H1 (cell line): ENCODE measurements around the gene FGGY. TPM values are rescaled to one million over a fixed set of nuclear protein-coding genes. Genes with fewer than 3 reads are reported as not detected.

ENCODE experiments used
- CTCF ChIA-PET: fragments of 300-600 bp; sonication (Branson Sonifier 250); formaldehyde crosslinking; loops from one replicate; lab custom pipeline; 2021; ENCODE audit not compliant: partially characterized antibody; lab: Charles Lee
- POLR2A ChIA-PET: fragments of 300-600 bp; sonication (Branson Sonifier 250); formaldehyde crosslinking; loops from one replicate; lab custom pipeline; 2021; ENCODE audit warnings: inconsistent platforms; ENCODE audit not compliant: partially characterized antibody; lab: Charles Lee
- DNase-seq, 2 experiments: peaks; one replicate each; pipeline versions ENCODE4 v3.0.0 to v3.0.0-alpha.2; 2010 to 2022; ENCODE audit warnings: low spot score in 2 of 2, low read depth in 1 of 2, mixed read lengths in 1 of 2
- FAIRE-seq: peaks from 2 replicates; lab custom pipeline; 2011; peaks lifted over from hg19 to GRCh38; lab: Jason Lieb, UNC
- H2AFZ ChIP-seq: 2 replicates; pipeline ENCODE4 v1.8.1; 2012; ENCODE audit warnings: low read length, inconsistent platforms
- H2AK5ac ChIP-seq: 2 replicates; pipeline ENCODE4 v1.6.1; 2013; ENCODE audit warnings: low read depth, low read length
- H2BK120ac ChIP-seq: replicated peaks from 2 replicates; pipeline ENCODE3; 2013; ENCODE audit warnings: low read depth, low read length, inconsistent platforms
- H2BK12ac ChIP-seq: 2 replicates; pipeline ENCODE4 v1.6.1; 2013; ENCODE audit warnings: low read depth, low read length
- H2BK15ac ChIP-seq: 2 replicates; pipeline ENCODE4 v1.6.1; 2013; ENCODE audit warnings: low read length
- H2BK20ac ChIP-seq: 2 replicates; pipeline ENCODE4 v1.6.1; 2013; ENCODE audit warnings: low read length
- H2BK5ac ChIP-seq: 2 replicates; pipeline ENCODE4 v1.6.1; 2013; ENCODE audit warnings: low read depth, low read length
- H3K14ac ChIP-seq: 2 replicates; pipeline ENCODE4 v1.6.1; 2013; ENCODE audit warnings: inconsistent platforms; ENCODE audit not compliant: insufficient read length
- H3K18ac ChIP-seq: 2 replicates; pipeline ENCODE4 v1.6.1; 2013; ENCODE audit warnings: low read length; ENCODE audit errors: extremely low read depth
- H3K23ac ChIP-seq: 2 replicates; pipeline ENCODE4 v1.6.1; 2013; ENCODE audit warnings: inconsistent platforms; ENCODE audit not compliant: insufficient read length
- H3K23me2 ChIP-seq: 2 replicates; pipeline ENCODE4 v1.6.1; 2013; ENCODE audit warnings: low read depth, low read length
- H3K27ac ChIP-seq: 2 replicates; pipeline ENCODE4 v1.6.1; 2011; ENCODE audit warnings: low read depth, low read length, inconsistent platforms
- H3K27me3 ChIP-seq, 4 experiments: replicated peaks in 1 of 4; 1 replicate in 1 of 4; 2 replicates in 3 of 4; pipeline versions ENCODE4 v1.6.1 to v1.8.1; 2011 to 2013; ENCODE audit warnings: low read length in 3 of 4, mild to moderate bottlenecking in 3 of 4, inconsistent platforms in 2 of 4, mixed read lengths in 2 of 4, moderate library complexity in 1 of 4; ENCODE audit not compliant: control insufficient read depth in 3 of 4, insufficient read depth in 3 of 4; ENCODE audit errors: extremely low read depth in 1 of 4
- H3K36me3 ChIP-seq, 4 experiments: 2 replicates each; pipeline versions ENCODE4 v1.6.1 to v1.8.1; 2011 to 2013; ENCODE audit warnings: mild to moderate bottlenecking in 4 of 4, low read length in 3 of 4, moderate library complexity in 2 of 4, control low read depth in 1 of 4, inconsistent platforms in 1 of 4; ENCODE audit not compliant: insufficient read depth in 4 of 4, control insufficient read depth in 2 of 4
- H3K4ac ChIP-seq: replicated peaks from 2 replicates; pipeline ENCODE3; 2013; ENCODE audit warnings: low read length, low read depth, mixed read lengths, inconsistent platforms; ENCODE audit not compliant: insufficient read length
- H3K4me1 ChIP-seq, 4 experiments: replicated peaks in 1 of 4; 1 replicate in 1 of 4; 2 replicates in 3 of 4; pipeline versions ENCODE4 v1.6.1 to v1.8.1; 2011 to 2013; ENCODE audit warnings: low read length in 3 of 4, inconsistent platforms in 2 of 4, mixed read lengths in 1 of 4; ENCODE audit not compliant: insufficient read depth in 4 of 4, control insufficient read depth in 3 of 4
- H3K4me2 ChIP-seq, 2 experiments: 2 replicates each; pipeline versions ENCODE4 v1.6.1 to v1.8.1; 2011 to 2013; ENCODE audit warnings: low read depth in 2 of 2, low read length in 2 of 2, control low read depth in 1 of 2, inconsistent platforms in 1 of 2, mild to moderate bottlenecking in 1 of 2; ENCODE audit not compliant: insufficient read depth in 1 of 2
- H3K4me3 ChIP-seq, 4 experiments: fragments of 200-600, 300-600 bp in 1 of 4; sonication (generic), shearing (Covaris generic), sonication (Bioruptor Twin) in 1 of 4; 2 replicates each; pipeline versions ENCODE4 v1.5.1 to v1.8.1; 2011 to 2016; ENCODE audit warnings: low read length in 4 of 4, low read depth in 3 of 4, control low read depth in 2 of 4, inconsistent platforms in 2 of 4, mild to moderate bottlenecking in 2 of 4, mixed read lengths in 1 of 4, moderate library complexity in 1 of 4; ENCODE audit not compliant: insufficient read depth in 2 of 4; ENCODE audit errors: extremely low read depth in 1 of 4
- H3K56ac ChIP-seq: replicated peaks from 2 replicates; pipeline ENCODE3; 2013; ENCODE audit warnings: low read depth, mild to moderate bottlenecking, mixed read lengths, low read length, inconsistent platforms; ENCODE audit not compliant: insufficient read length
- H3K79me1 ChIP-seq: 2 replicates; pipeline ENCODE4 v1.6.1; 2013; ENCODE audit warnings: low read depth, low read length, control low read depth
- H3K79me2 ChIP-seq, 2 experiments: 2 replicates each; pipeline versions ENCODE4 v1.6.1 to v1.8.1; 2012 to 2013; ENCODE audit warnings: low read length in 2 of 2, mild to moderate bottlenecking in 2 of 2, inconsistent platforms in 1 of 2; ENCODE audit not compliant: insufficient read depth in 2 of 2, control insufficient read depth in 1 of 2
- H3K9ac ChIP-seq, 4 experiments: replicated peaks in 1 of 4; 1 replicate in 1 of 4; 2 replicates in 3 of 4; pipeline versions ENCODE4 v1.6.1 to v1.8.1; 2011 to 2013; ENCODE audit warnings: low read depth in 3 of 4, low read length in 3 of 4, control low read depth in 2 of 4, mild to moderate bottlenecking in 2 of 4, moderate library complexity in 2 of 4, inconsistent platforms in 1 of 4; ENCODE audit errors: extremely low read depth in 1 of 4
- H3K9me3 ChIP-seq, 2 experiments: 2 replicates each; pipeline versions ENCODE4 v1.6.1 to v1.8.1; 2012 to 2013; ENCODE audit warnings: mild to moderate bottlenecking in 2 of 2, moderate library complexity in 2 of 2, control low read depth in 1 of 2, inconsistent platforms in 1 of 2, low read depth in 1 of 2, low read length in 1 of 2, mixed read lengths in 1 of 2; ENCODE audit not compliant: insufficient read depth in 2 of 2
- H4K20me1 ChIP-seq, 2 experiments: replicated peaks in 1 of 2; 2 replicates each; pipeline versions ENCODE3 to v1.8.1; 2011 to 2013; ENCODE audit warnings: inconsistent platforms in 2 of 2, low read length in 2 of 2, mild to moderate bottlenecking in 1 of 2; ENCODE audit not compliant: insufficient read depth in 2 of 2, control insufficient read depth in 1 of 2
- H4K5ac ChIP-seq: 2 replicates; pipeline ENCODE4 v1.6.1; 2013; ENCODE audit warnings: low read length, low read depth, mixed read lengths, inconsistent platforms; ENCODE audit not compliant: insufficient read length
- H4K8ac ChIP-seq: 2 replicates; pipeline ENCODE4 v1.8.0; 2013; ENCODE audit warnings: mild to moderate bottlenecking, moderate library complexity, low read length, inconsistent platforms; ENCODE audit not compliant: insufficient read depth; ENCODE audit errors: extremely low read depth
- H4K91ac ChIP-seq: replicated peaks from 2 replicates; pipeline ENCODE3; 2013; ENCODE audit warnings: low read length, mixed read lengths, inconsistent platforms; ENCODE audit not compliant: insufficient read length
- EGR1 ChIP-seq: IDR thresholded peaks from 2 replicates; pipeline ENCODE4 v1.6.1; 2011; ENCODE audit warnings: low read depth, low read length, borderline replicate concordance
- EZH2 ChIP-seq: fragments of 200-600 bp; sonication (generic); IDR thresholded peaks from 2 replicates; pipeline ENCODE4 v1.7.1; 2012; ENCODE audit warnings: low read depth, mild to moderate bottlenecking, moderate library complexity, low read length, inconsistent platforms; ENCODE audit not compliant: severe bottlenecking
- GTF2F1 ChIP-seq: IDR thresholded peaks from 2 replicates; pipeline ENCODE4 v1.6.1; 2012; ENCODE audit warnings: low read depth, low read length, improper control_type of control experiment, borderline replicate concordance
- NRF1 ChIP-seq: IDR thresholded peaks from 2 replicates; pipeline ENCODE4 v1.6.1; 2011; ENCODE audit warnings: mild to moderate bottlenecking, low read depth, low read length, improper control_type of control experiment
- PHF8 ChIP-seq: fragments of 200-600 bp; sonication (generic); conservative IDR thresholded peaks from 2 replicates; pipeline ENCODE4 v1.7.1; 2012; ENCODE audit warnings: low read depth, mild to moderate bottlenecking, inconsistent platforms, low read length, moderate library complexity
- TCF12 ChIP-seq: IDR thresholded peaks from 2 replicates; pipeline ENCODE4 v1.6.1; 2011; ENCODE audit warnings: low read depth, mild to moderate bottlenecking, low read length
- ZNF274 ChIP-seq: IDR thresholded peaks from 2 replicates; pipeline ENCODE4 v1.7.0; 2012; ENCODE audit warnings: low read length, borderline replicate concordance; ENCODE audit errors: extremely low read depth
- WGBS, 2 experiments: shearing (Covaris generic) in 1 of 2; methylation state at CpG; one replicate each; pipeline versions ENCODE4 v1.1.6 to v1.1.7; 2013 to 2015; ENCODE audit warnings: low lambda C conversion rate in 2 of 2, mixed read lengths in 2 of 2, inconsistent platforms in 1 of 2, low coverage in 1 of 2, missing lambda C conversion rate in 1 of 2; ENCODE audit not compliant: insufficient replicate concordance in 2 of 2, insufficient coverage in 1 of 2, insufficient read length in 1 of 2; ENCODE audit errors: extremely low coverage in 1 of 2, missing lambda C conversion rate in 1 of 2; 5-methylcytosine and 5-hydroxymethylcytosine counted together
- polyA plus RNA-seq, 7 experiments: library from polyadenylated mRNA; depleted of rRNA in 3 of 7; stranded (reverse) in 5 of 7; unstranded in 2 of 7; fragments of >200 nt in 5 of 7; fragments of 200-250 nt in 2 of 7; gene quantifications; 1 replicate in 5 of 7; 2 replicates in 1 of 7; 4 replicates in 1 of 7; pipeline versions ENCODE4 v1.2.1 to v1.2.3, GENCODE V29; 2011 to 2013; ENCODE audit warnings: missing spikeins in 2 of 7, mixed read lengths in 2 of 7
- total RNA-seq: library from RNA; stranded (reverse); fragmentation: NEBNext Ultra II Directional; extraction: Animal tissue kit (Norgen Biotek cat#: 25700); gene quantifications from 2 replicates; pipeline ENCODE4 v1.2.1, GENCODE V29; 2021
- TF ChIP-seq, protein P1 (sequence below), 3 experiments: IDR thresholded peaks; 1 replicate in 2 of 3; 2 replicates in 1 of 3; pipeline versions ENCODE4 v1.5.1 to v1.6.1; 2011; ENCODE audit warnings: low read length in 3 of 3, mild to moderate bottlenecking in 3 of 3, inconsistent platforms in 2 of 3, low read depth in 1 of 3, moderate library complexity in 1 of 3; ENCODE audit not compliant: insufficient read depth in 1 of 3; ENCODE audit errors: control extremely low read depth in 1 of 3
- TF ChIP-seq, protein P2 (sequence below): IDR thresholded peaks from 2 replicates; pipeline ENCODE4 v1.6.1; 2011; ENCODE audit warnings: low read depth, mild to moderate bottlenecking, low read length; ENCODE audit not compliant: insufficient read depth

Gene FGGY
- total and polyA plus RNA-seq, 2 of the 8 experiments (the other 6 are each of a cell fraction or from before 2014, with no cell fraction given) = 10.3 to 12.5 TPM

DNA sequence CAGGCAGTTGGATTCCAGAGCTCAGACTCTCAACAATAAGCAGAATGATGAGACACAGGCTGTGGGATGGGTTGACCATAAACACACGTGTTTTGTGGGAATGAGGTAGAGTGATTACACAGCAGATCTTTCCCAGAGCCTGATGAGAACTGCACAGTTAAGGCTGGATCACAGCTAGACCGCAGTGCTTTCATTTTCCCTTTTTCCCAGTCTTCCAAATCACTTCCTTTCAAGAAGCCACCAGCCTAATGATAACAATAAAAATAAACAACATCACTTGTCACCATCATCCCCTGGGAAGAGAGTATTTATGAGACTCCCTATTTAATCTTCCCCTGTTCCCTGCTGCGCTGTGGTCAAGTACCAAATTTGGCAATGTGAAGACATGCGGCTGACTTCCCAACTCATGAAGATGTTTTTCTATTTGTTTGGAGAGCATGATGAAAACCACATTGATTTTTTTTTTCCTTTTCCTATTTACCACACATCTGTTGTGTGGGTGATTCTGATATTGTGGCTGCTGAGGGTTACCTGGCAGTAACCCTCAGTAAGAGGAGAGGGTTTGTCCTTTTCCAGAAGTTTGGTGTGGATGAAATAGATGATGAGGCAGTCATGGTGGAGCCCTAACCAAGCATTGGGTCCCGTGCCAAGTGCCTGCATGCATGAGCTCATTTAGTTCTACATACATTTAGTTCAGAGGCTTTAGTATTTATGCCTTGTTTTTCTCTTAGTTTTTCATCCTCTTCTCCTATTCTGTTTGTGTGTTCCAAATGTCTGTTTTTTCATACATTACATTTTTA is 268.9 kb downstream of the FGGY start:
- CTCF ChIA-PET = interaction anchor here (0.9 kb wide), 1 partner anchor 788 kb away, joined by 3 read pairs; no protein-coding TSS in a partner anchor
- Histone ChIP-seq H2AFZ (no peak overlapping the region), H3K27me3 (no peaks in the 10 kb centered on the region), H3K4me1 (peaks cover 0 to 6% (median 2%) of the 10 kb centered on the region in 4 experiments; a peak in 2 of 7 replicates), H3K56ac (no peak overlapping the region), H4K5ac (no peak overlapping the region), H2BK12ac (no peak overlapping the region), H2BK120ac (no peak overlapping the region), H3K79me2 (no peaks in the 10 kb centered on the region), H2BK20ac (no peak overlapping the region), H3K4me2 (no peak overlapping the region), H3K9ac (no peak overlapping the region), H2BK5ac (no peak overlapping the region), H3K36me3 (no peaks in the 10 kb centered on the region), H3K27ac (no peak overlapping the region), H2BK15ac (no peak overlapping the region), H3K18ac (no peak overlapping the region), H4K91ac (no peak overlapping the region), H4K8ac (no peak overlapping the region), H4K20me1 (no peaks in the 10 kb centered on the region), H3K79me1 (no peaks in the 10 kb centered on the region), H3K23ac (no peak overlapping the region), H3K4me3 (no peak overlapping the region), H3K9me3 (no peaks in the 10 kb centered on the region), H3K4ac (no peak overlapping the region), H3K14ac (no peak overlapping the region), H3K23me2 (no peaks in the 10 kb centered on the region), H2AK5ac (no peak overlapping the region)
- FAIRE-seq = no peak
- 94% methylated on average over 5 of the region's 5 CpGs; no CpG with 5 or more reads in 1 of the 2 experiments for WGBS, 2 experiments
- DNase-seq = no peak
- POLR2A ChIA-PET = no interaction called here
- TF ChIP-seq TCF12 (no peak), GTF2F1 (no peak), EZH2 (no peak), NRF1 (no peak), EGR1 (no peak), PHF8 (no peak), ZNF274 (no peak)
- TF ChIP-seq, protein P1, sequence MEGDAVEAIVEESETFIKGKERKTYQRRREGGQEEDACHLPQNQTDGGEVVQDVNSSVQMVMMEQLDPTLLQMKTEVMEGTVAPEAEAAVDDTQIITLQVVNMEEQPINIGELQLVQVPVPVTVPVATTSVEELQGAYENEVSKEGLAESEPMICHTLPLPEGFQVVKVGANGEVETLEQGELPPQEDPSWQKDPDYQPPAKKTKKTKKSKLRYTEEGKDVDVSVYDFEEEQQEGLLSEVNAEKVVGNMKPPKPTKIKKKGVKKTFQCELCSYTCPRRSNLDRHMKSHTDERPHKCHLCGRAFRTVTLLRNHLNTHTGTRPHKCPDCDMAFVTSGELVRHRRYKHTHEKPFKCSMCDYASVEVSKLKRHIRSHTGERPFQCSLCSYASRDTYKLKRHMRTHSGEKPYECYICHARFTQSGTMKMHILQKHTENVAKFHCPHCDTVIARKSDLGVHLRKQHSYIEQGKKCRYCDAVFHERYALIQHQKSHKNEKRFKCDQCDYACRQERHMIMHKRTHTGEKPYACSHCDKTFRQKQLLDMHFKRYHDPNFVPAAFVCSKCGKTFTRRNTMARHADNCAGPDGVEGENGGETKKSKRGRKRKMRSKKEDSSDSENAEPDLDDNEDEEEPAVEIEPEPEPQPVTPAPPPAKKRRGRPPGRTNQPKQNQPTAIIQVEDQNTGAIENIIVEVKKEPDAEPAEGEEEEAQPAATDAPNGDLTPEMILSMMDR (IDR thresholded peaks at IDR 0.05; ENCODE audit: control extremely low read depth in 1 of 3, insufficient read depth in 1 of 3, low read depth in 1 of 3, low read length in 3 of 3) = no peak
- TF ChIP-seq, protein P2, sequence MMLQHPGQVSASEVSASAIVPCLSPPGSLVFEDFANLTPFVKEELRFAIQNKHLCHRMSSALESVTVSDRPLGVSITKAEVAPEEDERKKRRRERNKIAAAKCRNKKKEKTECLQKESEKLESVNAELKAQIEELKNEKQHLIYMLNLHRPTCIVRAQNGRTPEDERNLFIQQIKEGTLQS = no peak
